ENCODE measurements around the gene MIDN.

DNA sequence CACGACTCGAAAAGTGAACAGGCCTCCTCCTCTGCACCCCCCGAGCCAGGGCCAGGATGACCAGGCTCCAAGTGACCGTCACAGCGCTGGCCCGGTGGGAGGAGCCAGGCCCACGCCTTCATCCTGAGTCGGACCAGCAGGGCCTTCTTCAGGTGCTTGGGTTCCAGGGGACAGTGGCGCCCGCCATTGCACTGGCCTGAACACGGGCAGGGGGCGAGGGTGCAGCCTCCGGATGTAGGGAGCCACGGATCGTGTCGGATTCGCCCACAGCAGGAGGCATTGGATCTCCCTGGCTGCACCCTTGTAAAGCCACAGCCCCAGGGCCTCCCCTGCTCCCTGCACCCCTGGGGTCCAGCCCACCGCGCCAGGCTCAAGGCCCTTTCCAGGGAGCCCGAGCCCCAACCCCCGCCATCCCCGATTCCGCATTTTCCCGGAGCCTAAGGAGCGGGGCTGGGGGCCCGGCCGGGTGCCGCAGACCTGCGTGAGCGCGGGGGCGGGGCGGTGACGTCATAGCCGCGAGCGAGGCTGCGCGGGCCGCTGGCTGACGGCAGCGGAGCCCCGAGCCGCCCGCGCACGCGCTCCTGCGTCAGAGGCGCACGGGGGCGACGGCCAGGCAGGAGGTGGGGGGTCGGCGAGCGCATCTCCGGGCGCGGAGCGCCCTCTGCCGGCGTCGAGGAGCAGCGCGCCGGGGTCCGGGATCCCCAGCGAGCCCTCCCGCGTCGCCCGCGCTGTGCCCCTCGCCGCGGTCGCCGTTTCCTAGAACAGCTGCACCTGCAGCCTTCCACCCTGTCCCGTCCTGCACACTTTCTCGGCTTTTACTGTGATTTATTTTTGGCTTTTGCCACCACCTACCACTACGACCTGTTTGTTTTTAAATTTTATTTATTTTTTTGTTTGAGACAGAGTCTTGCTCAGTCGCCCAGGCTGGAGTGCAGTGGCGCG, 8.3 kb upstream of the MIDN start:
- TF ChIP-seq POLR2A (IDR thresholded peaks at IDR 0.05; ENCODE audit: low read depth, low read length) (no peak), CTCF (IDR thresholded peaks at IDR 0.05; ENCODE audit: extremely low read depth in 1 of 2, insufficient read depth in 1 of 2, low read depth in 1 of 2, low read length in 2 of 2) (peak; percentile 83 to 93)

Data from endothelial cell of umbilical vein (primary cell).